Gastroesophageal sphincter (tissue), 3 donors: ENCODE measurements around the gene MAGEA9B.
"Not testable (repeated sequence)": the region's sequence is repeated elsewhere in the genome, so short reads cannot be mapped to it uniquely, and the experiment has no call there.

Experiments used
- POLR2A ChIP-seq, 2 donors: fragments of 450-650 bp; IDR thresholded peaks; one replicate each; pipeline ENCODE4 v1.6.1; 2017; ENCODE audit warnings: antibody characterized with exemption in 2 of 2, mild to moderate bottlenecking in 2 of 2, moderate library complexity in 1 of 2
- POLR2AphosphoS5 ChIP-seq: sonication (generic); formaldehyde crosslinking; IDR thresholded peaks from one replicate; pipeline ENCODE4 v1.6.1; 2017; ENCODE audit warnings: antibody characterized with exemption
- TF ChIP-seq, protein P1 (sequence below), 4 experiments: fragments of 200-600 bp in 2 of 4; fragments of 450-650 bp in 2 of 4; sonication (generic) in 1 of 4; IDR thresholded peaks; one replicate each; pipeline ENCODE4 v1.5.1; 2017 to 2019; ENCODE audit warnings: antibody characterized with exemption in 4 of 4, mild to moderate bottlenecking in 2 of 4, moderate library complexity in 2 of 4

DNA sequence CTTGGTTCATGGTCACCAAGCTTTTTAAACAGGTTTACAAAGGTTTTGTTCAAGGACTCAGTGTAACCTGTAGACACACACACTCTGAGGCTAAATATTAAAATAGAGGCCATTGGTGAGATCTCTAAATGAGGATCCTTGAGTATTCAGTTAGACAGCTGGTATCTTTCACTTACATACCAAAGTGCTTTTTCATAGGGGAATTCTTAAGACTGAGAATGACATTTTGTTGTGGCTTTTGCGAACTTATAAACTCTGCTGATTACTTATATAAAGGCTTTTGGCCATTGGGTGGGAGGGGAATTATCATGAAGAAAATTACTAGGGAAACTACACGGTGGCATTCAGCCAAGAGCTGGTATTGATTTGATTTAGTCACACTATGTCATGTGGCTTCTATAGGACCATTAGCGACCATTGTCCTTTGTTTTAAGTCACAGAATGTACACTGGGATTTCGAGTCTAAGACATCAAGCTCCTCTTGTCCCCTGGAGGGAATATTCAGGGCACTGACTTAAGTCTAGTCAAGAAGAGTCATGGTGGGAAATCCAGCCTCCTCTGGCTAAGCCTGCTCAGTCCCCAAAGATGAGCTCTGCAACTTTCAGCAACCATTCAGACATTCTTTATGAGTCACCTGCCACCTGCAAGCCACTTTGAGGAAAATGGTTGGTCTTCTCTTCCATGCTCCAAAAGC is 35.9 kb downstream of the MAGEA9B start:
- TF ChIP-seq, protein P1, sequence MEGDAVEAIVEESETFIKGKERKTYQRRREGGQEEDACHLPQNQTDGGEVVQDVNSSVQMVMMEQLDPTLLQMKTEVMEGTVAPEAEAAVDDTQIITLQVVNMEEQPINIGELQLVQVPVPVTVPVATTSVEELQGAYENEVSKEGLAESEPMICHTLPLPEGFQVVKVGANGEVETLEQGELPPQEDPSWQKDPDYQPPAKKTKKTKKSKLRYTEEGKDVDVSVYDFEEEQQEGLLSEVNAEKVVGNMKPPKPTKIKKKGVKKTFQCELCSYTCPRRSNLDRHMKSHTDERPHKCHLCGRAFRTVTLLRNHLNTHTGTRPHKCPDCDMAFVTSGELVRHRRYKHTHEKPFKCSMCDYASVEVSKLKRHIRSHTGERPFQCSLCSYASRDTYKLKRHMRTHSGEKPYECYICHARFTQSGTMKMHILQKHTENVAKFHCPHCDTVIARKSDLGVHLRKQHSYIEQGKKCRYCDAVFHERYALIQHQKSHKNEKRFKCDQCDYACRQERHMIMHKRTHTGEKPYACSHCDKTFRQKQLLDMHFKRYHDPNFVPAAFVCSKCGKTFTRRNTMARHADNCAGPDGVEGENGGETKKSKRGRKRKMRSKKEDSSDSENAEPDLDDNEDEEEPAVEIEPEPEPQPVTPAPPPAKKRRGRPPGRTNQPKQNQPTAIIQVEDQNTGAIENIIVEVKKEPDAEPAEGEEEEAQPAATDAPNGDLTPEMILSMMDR (IDR thresholded peaks at IDR 0.05): not testable (repeated sequence)
- TF ChIP-seq POLR2A (IDR thresholded peaks at IDR 0.05); POLR2AphosphoS5: not testable (repeated sequence)
